Activated CD8-positive, alpha-beta memory T cell treated with anti-CD3 and anti-CD28 coated beads for 4 hours (primary cell): Measurements from ENCODE around the gene TOPBP1.
"Not testable (repeated sequence)": the region's sequence is repeated elsewhere in the genome, so short reads cannot be mapped to it uniquely, and the experiment has no call there.

Source experiments
- DNase-seq, 2 donors: peaks; one replicate each; pipeline ENCODE4 v3.0.0-alpha.2; 2020; ENCODE audit warnings: low read depth in 2 of 2

The TOPBP1 gene

DNA sequence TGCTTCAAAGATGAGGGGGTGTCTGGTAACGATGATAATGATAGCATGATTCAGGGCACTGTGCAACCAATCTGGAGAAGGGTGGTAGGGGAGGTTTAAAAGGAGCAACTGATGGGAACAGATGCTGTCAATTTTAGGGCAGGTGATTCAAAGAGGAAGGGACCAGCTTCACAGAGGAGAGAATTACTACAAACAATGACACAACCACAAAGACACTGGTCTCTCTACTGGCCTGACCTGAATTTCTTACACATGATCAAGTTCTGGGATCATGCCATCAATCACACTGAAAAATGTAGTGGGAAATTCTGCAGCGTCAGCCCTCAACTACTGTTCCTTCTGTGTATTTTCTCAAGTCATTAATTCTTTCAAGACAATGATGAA lies 90.8 kb downstream of the TOPBP1 start:
- DNase-seq: no peak

DNA sequence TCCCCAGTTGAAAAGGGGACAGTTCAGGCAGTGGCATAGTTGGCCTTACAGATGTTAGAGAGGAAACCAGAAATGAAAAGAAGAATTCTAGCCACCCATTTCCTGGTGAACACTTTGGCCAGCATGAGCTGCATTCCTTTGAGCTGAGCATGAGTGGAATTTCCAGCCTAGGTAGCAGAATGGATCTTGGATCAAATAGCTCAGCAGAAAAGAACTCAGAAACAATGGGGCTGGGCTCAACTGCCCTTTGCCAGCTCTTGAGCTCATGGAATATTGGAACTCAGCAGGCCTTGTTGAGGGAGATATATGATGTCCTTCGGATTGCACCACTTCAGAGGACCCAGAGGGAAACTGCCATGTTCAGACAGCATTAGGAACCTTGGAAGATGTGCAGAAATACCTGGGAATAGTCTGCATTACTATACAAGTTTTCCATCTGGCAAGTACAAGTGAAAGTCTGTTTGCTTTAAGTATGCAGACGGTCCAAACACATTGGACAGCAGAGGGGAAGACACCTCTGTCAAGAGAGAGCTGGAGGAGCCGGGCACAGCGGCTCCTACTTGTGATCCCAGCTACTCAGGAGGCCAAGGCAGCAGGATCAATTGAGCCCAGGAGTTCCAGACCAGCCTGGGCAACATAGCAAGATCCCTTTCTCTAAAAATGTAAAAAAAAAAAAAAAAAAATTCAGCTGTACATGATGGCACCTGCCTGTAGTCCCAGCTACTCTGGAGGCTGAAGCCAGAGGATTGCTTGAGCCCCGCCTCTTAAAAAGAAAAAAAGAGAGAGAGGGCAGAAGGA lies 91.4 kb downstream of the TOPBP1 start:
- DNase-seq: no peak

DNA sequence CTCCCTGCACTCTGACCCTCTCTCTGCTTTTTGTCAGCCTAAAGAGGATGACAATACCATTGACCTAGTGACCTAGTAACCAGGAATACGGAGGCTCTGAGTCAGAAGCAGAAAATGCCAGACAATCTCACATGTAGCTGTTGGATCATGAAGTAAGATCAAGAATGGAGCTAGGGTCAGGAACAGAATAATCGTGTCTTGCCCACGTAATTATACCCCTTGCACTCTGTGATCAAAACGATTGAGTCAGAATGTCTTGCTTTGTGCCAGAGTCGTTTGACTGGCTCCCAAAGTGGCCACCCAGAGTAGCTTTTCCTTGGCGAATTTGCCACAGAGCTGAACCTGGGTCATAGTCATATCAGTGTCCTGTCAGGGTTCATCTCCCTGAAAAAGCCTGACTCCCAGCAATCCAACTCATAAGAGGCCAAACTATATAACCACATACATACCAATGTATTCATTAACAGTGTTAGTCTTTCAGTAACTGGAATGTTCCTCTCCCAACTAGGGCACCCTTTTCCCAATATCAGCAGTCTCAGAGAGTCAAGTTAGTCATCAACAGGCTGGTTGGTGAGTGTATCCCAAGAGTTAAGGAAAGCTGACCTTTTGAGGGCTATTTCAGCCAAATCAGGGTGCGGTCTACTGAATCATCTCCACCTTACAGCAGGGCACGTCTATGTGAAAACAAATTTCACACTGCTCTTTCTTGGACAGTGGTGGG lies 93.3 kb downstream of the TOPBP1 start:
- no peak for DNase-seq

DNA sequence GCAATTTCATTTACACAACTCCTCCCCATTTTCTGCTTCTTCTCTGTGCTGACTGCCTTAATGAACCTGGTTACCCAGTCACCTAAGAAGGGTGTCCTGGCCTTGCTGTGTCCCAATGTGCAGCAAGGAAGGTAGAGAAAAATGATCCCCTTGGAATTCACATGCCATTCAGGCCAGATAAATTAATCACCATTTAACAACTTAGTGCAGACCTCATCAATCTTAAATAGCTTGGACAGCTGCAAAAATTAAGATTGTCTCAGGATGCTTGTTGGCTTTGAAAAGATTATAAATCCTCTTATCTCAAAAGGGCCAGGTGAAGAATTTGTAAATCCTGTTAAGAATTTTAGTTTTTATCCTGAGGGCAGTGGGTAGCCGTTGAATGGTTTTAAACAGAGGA lies 97.9 kb downstream of the TOPBP1 start:
- DNase-seq: no peak

DNA sequence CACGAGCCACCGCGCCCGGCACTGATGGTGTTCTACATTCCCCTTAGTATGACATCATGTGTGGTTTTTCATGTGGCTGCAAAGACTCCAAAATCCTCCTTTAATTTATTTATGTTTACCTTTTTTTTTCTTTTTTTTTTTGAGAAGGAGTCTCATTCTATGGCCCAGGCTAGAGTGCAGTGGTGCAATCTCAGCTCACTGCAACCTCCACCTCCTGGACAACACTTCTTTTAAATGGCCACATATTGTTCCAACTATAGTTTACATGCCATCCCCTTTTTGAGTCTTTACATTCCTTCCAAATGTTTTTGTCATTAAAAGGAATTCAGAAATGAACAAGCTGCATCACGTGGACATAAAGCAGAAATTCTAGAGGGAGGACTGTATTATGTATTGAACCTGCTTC lies 98.6 kb downstream of the TOPBP1 start:
- DNase-seq: no peak

DNA sequence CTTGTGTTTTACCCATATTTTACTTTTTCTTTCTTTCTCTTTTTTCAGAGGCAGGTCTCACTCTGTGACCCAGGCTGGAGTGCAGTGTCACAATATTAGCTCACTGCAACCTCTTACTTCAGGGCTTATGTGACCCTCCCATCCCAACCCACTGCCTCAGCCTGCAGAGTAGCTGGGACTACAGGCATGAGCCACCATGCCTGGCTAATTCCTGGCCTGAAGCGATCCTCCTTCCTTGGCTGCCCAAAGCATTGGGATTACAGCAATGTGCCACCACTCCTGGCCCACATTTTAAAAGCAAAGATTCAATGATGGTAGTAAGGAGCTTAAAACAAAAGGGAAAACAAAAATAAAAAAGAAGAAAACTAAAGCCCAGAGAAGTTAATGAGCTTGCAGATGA lies 99.4 kb downstream of the TOPBP1 start:
- no peak for DNase-seq

DNA sequence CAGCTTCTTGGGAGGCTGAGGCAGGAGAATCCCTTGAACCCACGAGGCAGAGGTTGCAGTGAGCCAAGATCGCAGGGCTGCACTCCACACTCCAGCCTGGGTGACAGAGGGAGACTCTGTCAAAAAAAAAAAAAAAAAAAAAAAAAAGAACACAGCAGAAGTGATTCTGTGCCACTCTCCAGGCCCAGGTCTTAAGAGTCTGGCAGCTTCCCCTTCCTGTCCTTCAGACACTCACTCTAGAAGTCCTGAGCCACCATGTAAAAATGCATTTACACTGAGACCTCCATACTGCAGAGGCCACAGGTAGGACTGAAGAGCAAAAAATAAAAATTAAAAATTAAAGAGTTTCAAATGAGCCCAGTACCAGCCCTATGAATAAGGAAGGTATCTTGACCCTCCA lies 100.1 kb downstream of the TOPBP1 start:
- no peak for DNase-seq

DNA sequence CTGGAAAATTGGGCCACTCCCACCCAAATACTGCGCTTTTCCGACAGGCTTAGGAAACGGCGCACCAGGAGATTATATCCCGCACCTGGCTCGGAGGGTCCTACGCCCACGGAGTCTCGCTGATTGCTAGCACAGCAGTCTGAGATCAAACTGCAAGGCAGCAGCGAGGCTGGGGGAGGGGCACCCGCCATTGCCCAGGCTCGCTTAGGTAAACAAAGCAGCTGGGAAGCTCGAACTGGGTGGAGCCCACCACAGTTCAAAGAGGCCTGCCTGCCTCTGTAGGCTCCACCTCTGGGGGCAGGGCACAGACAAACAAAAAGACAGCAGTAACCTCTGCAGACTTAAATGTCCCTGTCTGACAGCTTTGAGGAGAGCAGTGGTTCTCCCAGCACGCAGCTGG lies 110.2 kb downstream of the TOPBP1 start:
- DNase-seq: not testable (repeated sequence)
